ENCODE data around the gene UBR2. TPM values are rescaled to one million over a fixed set of nuclear protein-coding genes. Genes with fewer than 3 reads are reported as not detected.
"Not testable (repeated sequence)": the region's sequence is repeated elsewhere in the genome, so short reads cannot be mapped to it uniquely, and the experiment has no call there.

UBR2 gene
- total RNA-seq, 6 experiments from 2014 or later: 18.0 to 20.5 (median 19.9) TPM

DNA sequence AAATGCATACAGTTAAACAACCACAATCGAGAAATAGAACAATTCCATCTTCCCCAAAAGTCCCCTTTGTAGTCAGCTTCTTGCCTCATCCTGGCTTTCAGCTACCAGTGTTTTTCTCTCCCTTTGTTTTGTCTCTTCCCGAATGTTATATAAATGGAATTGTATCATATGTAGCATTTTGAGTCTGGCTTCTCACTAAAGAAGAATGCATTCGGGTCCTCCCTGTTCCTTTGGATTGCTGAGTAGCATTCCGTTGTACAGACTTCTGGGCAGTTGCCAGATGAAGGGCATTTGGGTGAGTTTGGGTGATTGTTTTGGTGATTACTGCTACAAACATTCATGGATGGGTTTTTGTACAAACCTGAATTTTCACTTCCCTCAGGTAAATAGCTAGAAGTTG, 130.8 kb downstream of the UBR2 start:
- peaks cover 19% of the 10 kb centered on the region for H3K36me3 Mint-ChIP-seq (ENCODE audit: low read depth)
- peak overlapping the region; percentile 78 for H3K27ac Mint-ChIP-seq
- no peaks in the 10 kb centered on the region; the same call in 1 of the 2 replicates for H3K27me3 Mint-ChIP-seq (ENCODE audit: insufficient read depth)
- H3K4me1 Mint-ChIP-seq (ENCODE audit: low read depth): peaks cover 70% of the 10 kb centered on the region
- H3K9me3 Mint-ChIP-seq: no peaks in the 10 kb centered on the region
- TF ChIP-seq, protein P1, sequence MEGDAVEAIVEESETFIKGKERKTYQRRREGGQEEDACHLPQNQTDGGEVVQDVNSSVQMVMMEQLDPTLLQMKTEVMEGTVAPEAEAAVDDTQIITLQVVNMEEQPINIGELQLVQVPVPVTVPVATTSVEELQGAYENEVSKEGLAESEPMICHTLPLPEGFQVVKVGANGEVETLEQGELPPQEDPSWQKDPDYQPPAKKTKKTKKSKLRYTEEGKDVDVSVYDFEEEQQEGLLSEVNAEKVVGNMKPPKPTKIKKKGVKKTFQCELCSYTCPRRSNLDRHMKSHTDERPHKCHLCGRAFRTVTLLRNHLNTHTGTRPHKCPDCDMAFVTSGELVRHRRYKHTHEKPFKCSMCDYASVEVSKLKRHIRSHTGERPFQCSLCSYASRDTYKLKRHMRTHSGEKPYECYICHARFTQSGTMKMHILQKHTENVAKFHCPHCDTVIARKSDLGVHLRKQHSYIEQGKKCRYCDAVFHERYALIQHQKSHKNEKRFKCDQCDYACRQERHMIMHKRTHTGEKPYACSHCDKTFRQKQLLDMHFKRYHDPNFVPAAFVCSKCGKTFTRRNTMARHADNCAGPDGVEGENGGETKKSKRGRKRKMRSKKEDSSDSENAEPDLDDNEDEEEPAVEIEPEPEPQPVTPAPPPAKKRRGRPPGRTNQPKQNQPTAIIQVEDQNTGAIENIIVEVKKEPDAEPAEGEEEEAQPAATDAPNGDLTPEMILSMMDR (IDR thresholded peaks at IDR 0.05): no peak
- H3K4me3 Mint-ChIP-seq: peak overlapping the region; percentile 44
- peak; percentile 81 for DNase-seq

DNA sequence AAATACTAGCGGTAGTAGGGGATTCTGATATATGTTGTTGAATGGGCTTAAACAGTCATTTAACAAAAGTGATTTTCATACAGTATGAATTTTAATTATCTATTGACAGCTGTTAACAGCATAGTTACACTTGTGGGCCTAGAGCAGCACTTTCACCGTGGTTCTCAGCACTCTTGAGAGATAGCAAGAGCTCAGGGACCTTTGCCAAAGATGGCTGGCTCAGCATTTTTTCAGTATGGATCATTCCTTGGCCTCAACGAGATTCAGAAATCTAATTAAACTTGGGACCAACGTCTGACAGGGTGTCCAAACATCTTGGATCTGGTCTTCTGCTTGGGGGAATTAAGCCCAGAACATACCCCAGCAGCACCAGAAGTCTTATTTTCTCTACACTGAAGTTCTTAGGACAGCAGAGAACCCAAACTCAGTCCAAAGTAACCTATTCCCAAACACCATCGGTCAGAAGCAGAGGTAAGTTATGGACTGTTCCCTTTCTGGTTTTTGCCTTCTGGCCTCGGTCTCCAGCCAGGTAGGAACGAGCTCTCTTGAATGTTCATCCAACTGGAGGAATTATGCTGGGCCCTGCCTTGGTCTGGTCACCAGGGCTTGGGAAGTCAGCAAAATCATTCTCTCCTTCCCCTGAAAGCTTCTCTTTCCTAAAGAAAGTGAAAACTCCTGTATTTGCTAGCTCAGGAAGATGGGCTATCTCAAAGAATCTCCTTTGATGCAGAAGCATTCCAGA, 132.9 kb downstream of the UBR2 start:
- TF ChIP-seq, protein P1 (IDR thresholded peaks at IDR 0.05): no peak
- H3K9me3 Mint-ChIP-seq: no peaks in the 10 kb centered on the region
- no peaks in the 10 kb centered on the region; the same call in 1 of the 2 replicates for H3K27me3 Mint-ChIP-seq (ENCODE audit: insufficient read depth)
- peaks cover 26% of the 10 kb centered on the region for H3K36me3 Mint-ChIP-seq (ENCODE audit: low read depth)
- peaks cover 67% of the 10 kb centered on the region for H3K4me1 Mint-ChIP-seq (ENCODE audit: low read depth)
- DNase-seq: peak; percentile 67
- peak overlapping the region; percentile 10 for H3K4me3 Mint-ChIP-seq
- H3K27ac Mint-ChIP-seq: peak overlapping the region; percentile 75

DNA sequence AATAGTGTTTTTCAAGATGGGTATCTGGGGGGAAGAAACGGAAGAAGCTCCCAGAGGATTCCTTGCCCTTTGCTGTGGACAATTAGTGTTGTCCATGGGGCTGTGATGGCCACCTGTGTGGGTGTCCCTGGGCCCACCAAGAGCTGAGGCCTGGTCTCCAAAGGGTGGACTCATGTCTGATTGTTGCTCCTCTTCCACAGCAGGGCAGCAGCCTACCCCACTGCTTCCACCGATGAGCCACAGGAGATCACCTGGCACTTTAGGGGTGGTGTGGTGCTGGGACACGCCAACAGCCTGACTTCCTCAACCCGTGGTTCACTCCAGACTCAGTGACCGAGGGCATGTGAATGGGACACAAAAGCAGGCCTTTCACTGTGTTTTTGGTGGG, 133.4 kb downstream of the UBR2 start:
- peak overlapping the region; percentile 75 for H3K27ac Mint-ChIP-seq
- H3K4me3 Mint-ChIP-seq: no peak overlapping the region

DNA sequence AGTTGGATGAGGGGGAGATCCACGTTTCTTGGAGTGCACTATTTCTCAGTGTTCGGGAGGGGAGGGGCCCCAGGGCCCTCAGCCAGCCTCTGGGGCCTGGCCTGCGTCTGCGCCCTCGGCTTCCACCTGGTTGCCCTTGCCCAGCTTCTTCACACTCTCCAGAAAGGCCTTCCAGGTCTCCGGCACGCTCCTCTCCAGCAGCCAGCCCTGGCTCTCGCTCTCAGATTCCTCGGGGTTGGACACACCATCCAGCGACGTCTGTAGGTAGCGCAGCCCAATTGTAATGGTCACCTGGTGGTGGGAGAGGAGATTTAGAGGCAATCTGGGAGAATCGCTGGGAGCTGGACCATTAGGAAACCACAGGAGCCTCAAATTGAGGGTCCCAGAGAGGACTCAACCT, 134.4 kb downstream of the UBR2 start:
- Mint-ChIP-seq H3K9me3 (no peaks in the 10 kb centered on the region), H3K27me3 (ENCODE audit: insufficient read depth) (no peaks in the 10 kb centered on the region; the same call in 1 of the 2 replicates), H3K4me1 (ENCODE audit: low read depth) (peaks cover 60% of the 10 kb centered on the region), H3K27ac (no peak overlapping the region), H3K36me3 (ENCODE audit: low read depth) (peaks cover 21% of the 10 kb centered on the region; the same call in 1 of the 2 replicates), H3K4me3 (no peak overlapping the region)
- DNase-seq: no peak
- TF ChIP-seq, protein P1 (IDR thresholded peaks at IDR 0.05): no peak

More for the DNA sequence above, 133.4 kb downstream of the UBR2 start:
- peaks cover 26% of the 10 kb centered on the region for H3K36me3 Mint-ChIP-seq (ENCODE audit: low read depth)
- TF ChIP-seq, protein P1 (IDR thresholded peaks at IDR 0.05): no peak
- no peak for DNase-seq
- H3K4me1 Mint-ChIP-seq (ENCODE audit: low read depth): peaks cover 67% of the 10 kb centered on the region
- H3K27me3 Mint-ChIP-seq (ENCODE audit: insufficient read depth): no peaks in the 10 kb centered on the region; the same call in 1 of the 2 replicates
- no peaks in the 10 kb centered on the region for H3K9me3 Mint-ChIP-seq

DNA sequence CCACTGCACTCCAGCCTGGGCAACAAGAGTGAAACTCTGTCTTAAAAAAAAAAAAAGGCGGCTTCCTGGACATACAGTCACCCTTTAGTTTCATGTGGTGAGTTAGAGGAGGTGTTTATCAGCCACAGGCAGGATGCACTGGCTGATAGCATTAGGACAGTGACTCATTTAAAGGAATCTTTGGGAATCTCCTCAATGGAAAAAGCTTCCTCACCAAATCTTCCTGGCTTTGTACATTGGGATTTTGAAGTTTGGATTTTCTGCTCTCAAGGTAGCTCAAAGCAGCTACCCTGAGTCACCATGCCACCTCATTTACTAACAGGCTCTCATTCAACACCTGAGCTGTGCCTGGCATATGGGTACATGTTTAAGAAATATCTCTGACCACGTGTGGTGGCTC, 138.4 kb downstream of the UBR2 start:
- Mint-ChIP-seq H3K27ac (peak overlapping the region; percentile 68), H3K27me3 (ENCODE audit: insufficient read depth) (no peaks in the 10 kb centered on the region; the same call in 1 of the 2 replicates), H3K4me3 (peak overlapping the region; percentile 55), H3K36me3 (ENCODE audit: low read depth) (peaks cover 7% of the 10 kb centered on the region; the same call in 1 of the 2 replicates), H3K4me1 (ENCODE audit: low read depth) (peaks cover 24% of the 10 kb centered on the region), H3K9me3 (no peaks in the 10 kb centered on the region)
- DNase-seq: peak; percentile 71
- TF ChIP-seq, protein P1 (IDR thresholded peaks at IDR 0.05): no peak

DNA sequence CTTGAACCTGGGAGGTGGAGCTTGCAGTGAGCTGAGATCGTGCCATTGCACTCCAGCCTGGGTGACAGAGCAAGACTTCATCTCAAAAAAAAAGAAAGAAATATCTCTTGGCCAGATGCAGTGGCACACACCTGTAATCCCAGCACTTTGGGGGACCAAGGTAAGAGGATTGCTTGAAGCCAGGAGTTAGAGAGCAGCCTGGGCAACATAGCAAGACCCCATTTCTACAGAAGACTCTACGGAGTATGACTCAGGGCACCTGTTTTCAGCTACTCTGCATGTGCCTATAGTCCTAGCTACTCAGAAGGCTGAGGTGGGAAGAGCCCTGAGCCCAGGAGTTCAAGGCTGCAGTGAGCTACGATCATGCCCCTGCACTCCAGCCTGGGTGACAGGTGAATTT, 139.0 kb downstream of the UBR2 start:
- not testable (repeated sequence) for H3K4me3 Mint-ChIP-seq; H3K27ac Mint-ChIP-seq; H3K36me3 Mint-ChIP-seq (ENCODE audit: low read depth); H3K9me3 Mint-ChIP-seq; DNase-seq; H3K27me3 Mint-ChIP-seq (ENCODE audit: insufficient read depth)
- peaks cover 21% of the 10 kb centered on the region for H3K4me1 Mint-ChIP-seq (ENCODE audit: low read depth)
